Measurements from ENCODE around the gene FARS2. TPM values are rescaled to one million over a fixed set of nuclear protein-coding genes. Genes with fewer than 3 reads are reported as not detected.

FARS2 gene
- total RNA-seq, 1 experiment from 2014 or later: 25.6 TPM

DNA sequence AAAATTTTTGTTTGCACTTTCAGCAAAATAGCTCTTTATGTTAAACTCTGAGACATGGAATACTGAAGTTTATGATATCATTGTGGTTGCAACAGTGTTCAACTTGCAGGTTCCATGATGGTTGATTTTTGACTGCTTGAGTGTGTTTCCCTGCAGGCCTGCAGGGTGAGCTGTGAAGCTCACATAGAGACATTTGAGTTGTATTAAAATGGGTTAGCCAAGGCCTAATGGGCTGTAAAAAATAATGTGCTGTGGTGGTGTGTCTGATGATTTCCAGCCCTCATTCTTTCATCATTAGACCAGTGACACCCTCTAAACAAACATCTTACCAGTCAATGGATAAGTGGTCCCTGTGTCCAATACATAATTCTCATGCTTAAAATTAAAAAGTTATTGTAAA lies 321.4 kb downstream of the FARS2 start:
- in situ Hi-C loops (cut with HindIII; ENCODE audit: low pct_unique_long_range_greater_than_20kb, low sequenced_read_pairs): no loop called here
- DNase-seq (ENCODE audit: low read depth, low spot score): peak; percentile 43

GRCh38 chr6:5583528-5583927 lies 322.2 kb downstream of the FARS2 start:
- no peak for DNase-seq (ENCODE audit: low read depth, low spot score)
- in situ Hi-C loops (cut with HindIII; ENCODE audit: low pct_unique_long_range_greater_than_20kb, low sequenced_read_pairs): no loop called here

GRCh38 chr6:5584078-5584482 lies 322.8 kb downstream of the FARS2 start:
- DNase-seq (ENCODE audit: low read depth, low spot score): no peak
- in situ Hi-C loops (cut with HindIII; ENCODE audit: low pct_unique_long_range_greater_than_20kb, low sequenced_read_pairs): no loop called here

- DNase-seq (ENCODE audit: low read depth, low spot score): no peak
- in situ Hi-C loops (cut with HindIII; ENCODE audit: low pct_unique_long_range_greater_than_20kb, low sequenced_read_pairs): no loop called here
These were observed 326.3 kb downstream of the FARS2 start for GRCh38 chr6:5587648-5588047.

- in situ Hi-C loops (cut with HindIII; ENCODE audit: low pct_unique_long_range_greater_than_20kb, low sequenced_read_pairs): no loop called here
- no peak for DNase-seq (ENCODE audit: low read depth, low spot score)
These were observed 328.3 kb downstream of the FARS2 start for GRCh38 chr6:5589422-5590141.

DNA sequence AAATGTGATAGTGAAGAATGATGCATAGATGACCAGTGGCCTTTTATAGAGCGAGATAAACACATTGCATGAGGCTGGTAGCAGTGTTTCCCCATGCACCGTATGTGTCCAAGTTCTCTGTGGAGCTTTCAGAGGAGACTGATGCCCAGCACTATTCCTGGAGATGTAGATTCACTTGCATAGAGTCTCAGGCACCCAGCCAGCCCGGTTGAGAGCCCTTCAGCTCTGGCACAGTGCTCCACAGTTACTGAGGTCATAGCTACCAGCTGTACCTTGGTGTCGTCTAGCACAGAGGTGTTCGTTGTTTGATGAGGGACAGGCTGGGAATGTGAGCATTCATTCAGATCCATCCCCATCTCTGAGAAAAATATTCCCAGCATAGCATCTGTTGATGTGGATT lies 328.9 kb downstream of the FARS2 start:
- in situ Hi-C loops (cut with HindIII; ENCODE audit: low pct_unique_long_range_greater_than_20kb, low sequenced_read_pairs): no loop called here
- no peak for DNase-seq (ENCODE audit: low read depth, low spot score)

DNA sequence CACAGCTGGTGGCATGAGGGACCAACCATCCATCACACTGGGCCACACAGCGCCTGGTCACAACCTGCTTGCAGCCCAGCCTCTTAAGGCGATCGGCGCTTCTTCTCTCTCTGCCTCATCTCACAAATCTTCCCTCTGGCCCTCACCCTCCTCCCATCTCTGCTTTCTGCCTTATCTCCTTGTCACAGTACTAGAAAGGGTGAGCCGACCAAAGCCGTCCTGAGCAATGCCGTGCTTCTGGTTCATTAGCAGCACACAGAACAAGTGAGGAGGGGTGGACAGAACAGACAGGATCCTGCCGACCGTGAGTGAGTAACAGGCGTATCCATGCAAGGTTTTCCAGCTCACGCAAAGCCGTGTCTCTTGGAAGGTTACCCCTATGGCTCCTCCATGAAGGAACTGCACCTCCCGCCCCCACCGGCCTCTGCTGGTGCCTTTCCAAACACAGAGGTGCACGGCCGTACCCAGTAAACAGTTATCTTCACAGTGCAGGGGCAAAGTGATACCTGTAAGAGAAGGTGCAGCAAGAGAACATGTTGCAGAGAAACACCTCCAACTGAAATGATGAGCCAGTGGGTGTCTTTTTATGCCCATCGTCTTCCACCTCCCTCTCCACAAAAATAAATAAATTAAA lies 331.7 kb downstream of the FARS2 start:
- in situ Hi-C loops (cut with HindIII; ENCODE audit: low pct_unique_long_range_greater_than_20kb, low sequenced_read_pairs): no loop called here
- DNase-seq (ENCODE audit: low read depth, low spot score): no peak

DNA sequence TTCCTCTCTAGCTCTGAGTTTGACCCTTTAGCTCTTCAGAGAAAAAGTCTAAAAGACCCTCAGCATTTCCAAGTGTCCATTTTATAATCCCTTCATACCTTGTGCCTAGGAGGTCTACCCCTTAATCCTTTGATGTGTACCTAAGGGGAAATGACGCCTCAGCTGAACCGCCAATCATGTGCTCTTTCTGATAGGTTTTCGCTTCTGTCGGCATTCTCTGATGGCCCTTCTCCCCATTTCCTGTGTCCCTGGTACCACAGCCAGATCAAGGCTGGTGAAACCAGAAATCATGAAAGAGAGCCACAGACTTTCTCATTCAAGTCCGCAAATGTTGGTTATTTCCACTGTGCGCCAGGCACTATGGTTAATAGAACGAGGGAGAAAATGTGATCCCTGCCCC lies 333.9 kb downstream of the FARS2 start:
- DNase-seq (ENCODE audit: low read depth, low spot score): no peak
- in situ Hi-C loops (cut with HindIII; ENCODE audit: low pct_unique_long_range_greater_than_20kb, low sequenced_read_pairs): no loop called here

GRCh38 chr6:5597413-5597812 lies 336.1 kb downstream of the FARS2 start:
- in situ Hi-C loops (cut with HindIII; ENCODE audit: low pct_unique_long_range_greater_than_20kb, low sequenced_read_pairs): no loop called here
- DNase-seq (ENCODE audit: low read depth, low spot score): no peak

DNA sequence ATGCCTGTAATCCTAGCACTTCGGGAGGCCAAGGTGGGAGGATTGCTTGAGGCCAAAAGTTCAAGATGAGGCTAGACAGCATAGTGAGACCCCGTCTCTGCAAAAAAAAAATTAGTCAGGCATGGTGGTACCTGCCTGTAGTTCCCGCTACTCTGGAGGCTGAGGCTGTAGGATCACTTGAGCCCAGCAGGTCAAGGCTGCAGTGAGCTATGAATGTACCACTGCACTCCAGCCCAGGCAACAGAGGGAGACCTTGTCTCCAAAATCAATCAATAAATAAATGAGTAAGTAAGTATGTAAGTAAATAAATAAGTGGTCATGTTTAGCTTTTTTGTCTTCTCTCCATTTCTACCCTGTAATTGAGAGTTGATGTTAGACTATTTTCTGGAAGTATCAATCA lies 336.8 kb downstream of the FARS2 start:
- in situ Hi-C loops (cut with HindIII; ENCODE audit: low pct_unique_long_range_greater_than_20kb, low sequenced_read_pairs): no loop called here
- no peak for DNase-seq (ENCODE audit: low read depth, low spot score)

DNA sequence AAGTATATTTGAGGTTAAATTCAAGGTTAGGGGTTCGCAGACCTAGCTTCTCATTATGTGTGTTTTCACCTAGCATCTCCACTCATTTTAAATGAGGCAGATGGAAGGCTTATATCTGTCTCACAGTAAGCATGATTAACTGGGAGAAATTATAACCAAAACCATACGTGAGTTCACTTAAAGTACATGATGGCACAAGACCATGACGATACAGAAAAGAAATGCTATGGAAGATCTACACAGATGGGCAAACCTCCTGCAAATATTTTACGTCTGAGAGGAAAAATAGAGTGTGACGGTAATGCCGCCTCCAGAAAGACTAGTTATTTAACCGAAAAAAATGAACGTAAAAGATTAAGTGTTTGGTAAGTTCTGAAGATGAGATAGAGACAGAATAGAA lies 337.8 kb downstream of the FARS2 start:
- no peak for DNase-seq (ENCODE audit: low read depth, low spot score)
- in situ Hi-C loops (cut with HindIII; ENCODE audit: low pct_unique_long_range_greater_than_20kb, low sequenced_read_pairs): no loop called here

DNA sequence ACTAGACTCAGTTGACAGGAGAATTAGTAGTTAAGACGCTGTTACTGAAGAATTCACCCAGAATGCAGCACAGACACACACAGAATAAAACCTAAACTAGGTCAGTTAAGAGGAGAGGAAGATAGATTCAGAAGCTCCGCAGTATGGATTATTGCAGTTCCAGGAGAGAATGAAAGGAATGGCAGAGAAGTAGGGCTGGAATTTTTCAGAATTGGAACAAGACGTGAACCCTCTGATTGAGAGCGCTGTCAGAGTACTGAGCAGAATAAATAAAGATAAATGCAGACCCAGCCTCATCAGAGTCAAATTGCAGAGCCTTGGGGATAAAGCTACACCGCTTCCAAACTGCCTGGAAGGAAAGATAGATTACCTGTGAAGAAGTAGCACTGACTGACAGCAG lies 344.6 kb downstream of the FARS2 start:
- in situ Hi-C loops (cut with HindIII; ENCODE audit: low pct_unique_long_range_greater_than_20kb, low sequenced_read_pairs): no loop called here
- no peak for DNase-seq (ENCODE audit: low read depth, low spot score)

DNA sequence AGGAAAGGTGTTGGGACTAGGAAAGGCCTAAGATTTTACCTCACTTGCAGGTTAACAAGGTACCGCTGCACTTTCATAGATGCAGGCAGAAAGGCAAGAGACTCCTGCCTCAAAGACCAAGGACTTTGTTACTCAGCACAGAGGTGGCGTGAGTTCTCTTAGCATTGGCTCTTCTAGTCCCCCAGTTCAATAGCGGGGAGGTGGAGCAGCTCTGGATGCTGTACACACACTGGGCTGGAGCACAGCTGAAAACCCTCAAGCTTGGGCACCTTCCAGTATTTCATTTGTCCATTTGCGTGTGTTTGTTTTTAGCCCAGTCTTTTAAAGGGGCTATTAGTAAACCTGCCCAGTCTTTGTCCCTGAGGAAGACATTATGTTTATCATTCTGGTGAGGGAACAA lies 345.2 kb downstream of the FARS2 start:
- in situ Hi-C loops (cut with HindIII; ENCODE audit: low pct_unique_long_range_greater_than_20kb, low sequenced_read_pairs): no loop called here

DNA sequence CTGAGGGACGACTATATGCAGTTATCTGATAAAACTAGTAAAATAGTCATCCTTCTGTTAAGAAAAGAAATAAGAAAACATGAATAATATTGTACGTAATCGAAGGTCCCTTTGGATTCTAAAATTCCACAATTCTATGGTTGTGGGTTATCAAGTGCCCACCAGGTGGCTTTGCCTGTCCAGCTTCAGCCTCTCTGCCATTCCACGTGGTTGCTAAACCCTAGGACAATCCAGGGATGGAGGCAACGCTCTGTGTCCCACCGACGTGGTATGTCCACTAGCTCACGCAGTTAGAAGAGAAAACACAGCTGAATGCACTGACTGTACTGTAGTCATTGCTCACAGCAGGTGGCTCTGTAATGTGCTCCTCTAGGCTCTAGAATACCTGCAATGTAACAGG lies 349.3 kb downstream of the FARS2 start:
- in situ Hi-C loops (cut with HindIII; ENCODE audit: low pct_unique_long_range_greater_than_20kb, low sequenced_read_pairs): no loop called here

More for the DNA sequence above, 345.2 kb downstream of the FARS2 start:
- no peak for DNase-seq (ENCODE audit: low read depth, low spot score)

GRCh38 chr6:5617179-5617578 lies 355.9 kb downstream of the FARS2 start:
- in situ Hi-C loops (cut with HindIII; ENCODE audit: low pct_unique_long_range_greater_than_20kb, low sequenced_read_pairs): no loop called here
- DNase-seq (ENCODE audit: low read depth, low spot score): no peak

More for the DNA sequence above, 349.3 kb downstream of the FARS2 start:
- no peak for DNase-seq (ENCODE audit: low read depth, low spot score)

- in situ Hi-C loops (cut with HindIII; ENCODE audit: low pct_unique_long_range_greater_than_20kb, low sequenced_read_pairs): no loop called here
- no peak for DNase-seq (ENCODE audit: low read depth, low spot score)
These were observed 357.9 kb downstream of the FARS2 start for GRCh38 chr6:5619249-5619648.

DNA sequence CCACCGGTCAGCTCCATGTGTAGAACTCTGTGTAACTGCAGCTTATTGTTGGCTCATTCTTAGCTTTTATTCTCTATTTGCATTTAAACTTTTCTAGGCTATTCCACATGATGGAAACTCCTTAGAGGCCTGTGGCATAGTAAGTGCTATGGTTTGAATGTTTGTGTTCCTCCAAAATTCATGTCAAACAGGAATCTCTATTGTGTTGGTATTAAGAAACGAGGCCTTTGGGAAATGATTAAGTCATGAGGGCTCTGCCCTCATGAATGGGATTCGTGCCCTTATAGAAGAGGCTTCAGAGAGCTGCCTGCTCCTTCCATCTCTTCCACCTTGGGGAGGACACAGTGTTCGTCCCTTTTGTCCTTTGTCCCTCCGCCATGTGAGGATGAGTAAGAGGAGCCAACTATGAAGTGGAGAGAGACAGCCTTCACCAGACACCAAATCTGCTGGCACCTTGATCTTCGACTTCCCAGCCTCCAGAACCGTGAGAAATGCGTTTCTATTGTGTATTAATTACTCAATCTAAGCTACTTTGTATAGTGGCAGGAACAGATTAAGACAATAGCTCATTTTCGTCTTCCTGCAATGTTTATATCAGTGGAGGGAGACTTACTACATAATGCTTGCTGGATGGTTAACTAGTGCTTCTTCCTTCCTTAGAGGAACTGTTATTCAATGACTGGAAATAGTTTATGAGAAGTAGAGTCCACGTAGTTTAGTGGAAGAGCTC lies 361.1 kb downstream of the FARS2 start:
- in situ Hi-C loops (cut with HindIII; ENCODE audit: low pct_unique_long_range_greater_than_20kb, low sequenced_read_pairs): no loop called here

DNA sequence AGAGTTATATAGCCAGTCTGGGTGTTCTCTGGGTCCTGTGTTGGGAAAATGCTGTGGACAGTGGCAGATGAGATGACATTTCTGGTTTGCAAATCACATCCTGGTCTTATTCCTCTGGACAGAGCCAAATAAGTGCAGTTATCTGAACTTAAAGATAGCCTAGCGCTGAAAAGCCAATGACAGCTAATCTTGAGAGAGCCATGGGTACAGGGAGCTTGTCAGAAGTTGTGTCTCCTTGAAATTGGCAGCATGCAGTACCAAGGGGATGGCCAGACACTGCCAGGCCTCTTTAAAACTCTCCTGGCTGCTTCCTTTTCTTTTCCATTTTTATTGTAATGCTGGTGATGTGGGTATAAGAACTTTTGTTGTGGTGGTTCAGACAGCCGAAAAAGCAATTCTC lies 362.5 kb downstream of the FARS2 start:
- DNase-seq (ENCODE audit: low read depth, low spot score): no peak
- in situ Hi-C loops (cut with HindIII; ENCODE audit: low pct_unique_long_range_greater_than_20kb, low sequenced_read_pairs): no loop called here

More for the DNA sequence above, 361.1 kb downstream of the FARS2 start:
- peak; percentile 83 for DNase-seq (ENCODE audit: low read depth, low spot score)

- in situ Hi-C loops (cut with HindIII; ENCODE audit: low pct_unique_long_range_greater_than_20kb, low sequenced_read_pairs): no loop called here
- DNase-seq (ENCODE audit: low read depth, low spot score): no peak
These were observed 362.9 kb downstream of the FARS2 start for GRCh38 chr6:5624256-5624655.
